WTC11 (cell line): ENCODE measurements around the gene ASIC1. TPM values are rescaled to one million over a fixed set of nuclear protein-coding genes. Genes with fewer than 3 reads are reported as not detected.

Experiments
- ATAC-seq: fragments of 200-7000 bp; cut with Tn5 transposase; 2 replicates; pipeline ENCODE4 v1.10.0; 2021; ENCODE audit warnings: mild to moderate bottlenecking, moderate library complexity
- CTCF ChIA-PET: fragments of 300-600 bp; sonication (Branson Sonifier 250); formaldehyde crosslinking; loops from one replicate; lab custom pipeline; 2021; ENCODE audit warnings: antibody characterized with exemption; lab: Charles Lee
- POLR2A ChIA-PET: fragments of 350-600 bp; sonication (Branson Sonifier 250); formaldehyde crosslinking; loops from one replicate; lab custom pipeline; 2021; ENCODE audit warnings: antibody characterized with exemption; lab: Charles Lee
- DNase-seq: peaks from one replicate; pipeline ENCODE4 v3.0.0; 2021; ENCODE audit warnings: low spot score
- H3K27ac Mint-ChIP-seq: 2 replicates; pipeline ENCODE4 v1.8.0; 2021; ENCODE audit warnings: mixed read lengths
- H3K27me3 Mint-ChIP-seq: 2 replicates; pipeline ENCODE4 v1.8.0; 2021; ENCODE audit warnings: low read depth, mild to moderate bottlenecking, moderate library complexity, mixed read lengths
- H3K36me3 Mint-ChIP-seq: 2 replicates; pipeline ENCODE4 v1.8.0; 2021; ENCODE audit warnings: mixed read lengths
- H3K4me1 Mint-ChIP-seq: 2 replicates; pipeline ENCODE4 v1.8.0; 2022; ENCODE audit warnings: mixed read lengths
- H3K4me3 Mint-ChIP-seq: 2 replicates; pipeline ENCODE4 v1.8.0; 2021; ENCODE audit warnings: mild to moderate bottlenecking, moderate library complexity, mixed read lengths
- H3K9me3 Mint-ChIP-seq: 2 replicates; pipeline ENCODE4 v1.8.0; 2021; ENCODE audit warnings: mixed read lengths
- ETV6 ChIP-seq: sonication (generic); formaldehyde crosslinking; IDR thresholded peaks from 2 replicates; pipeline ENCODE4 v1.8.1; 2022; ENCODE audit warnings: mild to moderate bottlenecking, missing genetic modification reagents
- FOXP1 ChIP-seq: sonication (generic); formaldehyde crosslinking; IDR thresholded peaks from 2 replicates; pipeline ENCODE4 v1.8.0; 2022; ENCODE audit warnings: missing genetic modification reagents, mild to moderate bottlenecking, moderate library complexity, borderline replicate concordance
- HMGA2 ChIP-seq: fragments of 250-450 bp; sonication (Bioruptor Pico); IDR thresholded peaks from 2 replicates; pipeline ENCODE4 v1.4.0; 2021; ENCODE audit warnings: mild to moderate bottlenecking, moderate library complexity
- HMGXB4 ChIP-seq: sonication (generic); formaldehyde crosslinking; IDR thresholded peaks from 2 replicates; pipeline ENCODE4 v1.8.1; 2023; ENCODE audit warnings: mild to moderate bottlenecking, moderate library complexity, missing genetic modification reagents
- KAT7 ChIP-seq: sonication (generic); formaldehyde crosslinking; IDR thresholded peaks from 2 replicates; pipeline ENCODE4 v1.8.1; 2023; ENCODE audit warnings: missing genetic modification reagents, mild to moderate bottlenecking, borderline replicate concordance
- MYBL2 ChIP-seq: sonication (generic); formaldehyde crosslinking; IDR thresholded peaks from 2 replicates; pipeline ENCODE4 v1.8.1; 2023; ENCODE audit warnings: mild to moderate bottlenecking, moderate library complexity, missing genetic modification reagents
- PRDM15 ChIP-seq: sonication (generic); formaldehyde crosslinking; IDR thresholded peaks from 2 replicates; pipeline ENCODE4 v1.8.0; 2022; ENCODE audit warnings: missing genetic modification reagents
- RORB ChIP-seq: fragments of 250-450 bp; sonication (Bioruptor Pico); IDR thresholded peaks from 2 replicates; pipeline ENCODE4 v1.9.0; 2021; ENCODE audit warnings: mild to moderate bottlenecking
- SMAD4 ChIP-seq: sonication (generic); formaldehyde crosslinking; IDR thresholded peaks from 2 replicates; pipeline ENCODE4 v1.8.0; 2022; ENCODE audit warnings: mild to moderate bottlenecking, missing genetic modification reagents
- TCF7 ChIP-seq: sonication (generic); formaldehyde crosslinking; IDR thresholded peaks from 2 replicates; pipeline ENCODE4 v1.8.0; 2022; ENCODE audit warnings: mild to moderate bottlenecking, low read depth, missing genetic modification reagents, moderate library complexity
- TEAD1 ChIP-seq: sonication (generic); formaldehyde crosslinking; IDR thresholded peaks from 2 replicates; pipeline ENCODE4 v1.8.0; 2022; ENCODE audit warnings: mild to moderate bottlenecking, missing genetic modification reagents
- ZBTB21 ChIP-seq: sonication (generic); formaldehyde crosslinking; IDR thresholded peaks from 2 replicates; pipeline ENCODE4 v1.8.1; 2023; ENCODE audit warnings: mild to moderate bottlenecking, missing genetic modification reagents, borderline replicate concordance
- ZNF232 ChIP-seq: sonication (generic); formaldehyde crosslinking; IDR thresholded peaks from 2 replicates; pipeline ENCODE4 v1.8.0; 2022; ENCODE audit warnings: mild to moderate bottlenecking, missing genetic modification reagents
- ZNF263 ChIP-seq: sonication (generic); formaldehyde crosslinking; IDR thresholded peaks from 2 replicates; pipeline ENCODE4 v1.8.1; 2022; ENCODE audit warnings: low read depth, mild to moderate bottlenecking, moderate library complexity, missing genetic modification reagents
- total RNA-seq: library from RNA; stranded (reverse); gene quantifications from 3 replicates; pipeline ENCODE4 v1.2.3, GENCODE V29; 2021
- TF ChIP-seq, protein P1 (sequence below): fragments of 250-450 bp; sonication (Bioruptor Pico); IDR thresholded peaks from 2 replicates; pipeline ENCODE4 v1.9.0; 2021; ENCODE audit warnings: mild to moderate bottlenecking
- TF ChIP-seq, protein P2 (sequence below): sonication (generic); formaldehyde crosslinking; conservative IDR thresholded peaks from 2 replicates; pipeline ENCODE4 v1.8.1; 2022; ENCODE audit warnings: mild to moderate bottlenecking, missing genetic modification reagents

Gene ASIC1
- total RNA-seq, 1 experiment from 2014 or later: 4.9 TPM

GRCh38 chr12:50032515-50032853 is 24.9 kb upstream of the ASIC1 start (continued):
- TF ChIP-seq, protein P1, sequence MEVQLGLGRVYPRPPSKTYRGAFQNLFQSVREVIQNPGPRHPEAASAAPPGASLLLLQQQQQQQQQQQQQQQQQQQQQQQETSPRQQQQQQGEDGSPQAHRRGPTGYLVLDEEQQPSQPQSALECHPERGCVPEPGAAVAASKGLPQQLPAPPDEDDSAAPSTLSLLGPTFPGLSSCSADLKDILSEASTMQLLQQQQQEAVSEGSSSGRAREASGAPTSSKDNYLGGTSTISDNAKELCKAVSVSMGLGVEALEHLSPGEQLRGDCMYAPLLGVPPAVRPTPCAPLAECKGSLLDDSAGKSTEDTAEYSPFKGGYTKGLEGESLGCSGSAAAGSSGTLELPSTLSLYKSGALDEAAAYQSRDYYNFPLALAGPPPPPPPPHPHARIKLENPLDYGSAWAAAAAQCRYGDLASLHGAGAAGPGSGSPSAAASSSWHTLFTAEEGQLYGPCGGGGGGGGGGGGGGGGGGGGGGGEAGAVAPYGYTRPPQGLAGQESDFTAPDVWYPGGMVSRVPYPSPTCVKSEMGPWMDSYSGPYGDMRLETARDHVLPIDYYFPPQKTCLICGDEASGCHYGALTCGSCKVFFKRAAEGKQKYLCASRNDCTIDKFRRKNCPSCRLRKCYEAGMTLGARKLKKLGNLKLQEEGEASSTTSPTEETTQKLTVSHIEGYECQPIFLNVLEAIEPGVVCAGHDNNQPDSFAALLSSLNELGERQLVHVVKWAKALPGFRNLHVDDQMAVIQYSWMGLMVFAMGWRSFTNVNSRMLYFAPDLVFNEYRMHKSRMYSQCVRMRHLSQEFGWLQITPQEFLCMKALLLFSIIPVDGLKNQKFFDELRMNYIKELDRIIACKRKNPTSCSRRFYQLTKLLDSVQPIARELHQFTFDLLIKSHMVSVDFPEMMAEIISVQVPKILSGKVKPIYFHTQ (CRISPR knock-in tag): no peak
- TF ChIP-seq HMGA2 (CRISPR knock-in tag): no peak
- no peak for TF ChIP-seq FOXP1 (CRISPR knock-in tag)
- TF ChIP-seq SMAD4: no peak
- TF ChIP-seq ZBTB21 (CRISPR knock-in tag): no peak
- no peak for TF ChIP-seq RORB
- no peak for TF ChIP-seq MYBL2 (CRISPR knock-in tag)
- TF ChIP-seq TCF7 (CRISPR knock-in tag): no peak
- no peak for TF ChIP-seq ZNF263 (CRISPR knock-in tag)

- H3K27me3 Mint-ChIP-seq: no peaks in the 10 kb centered on the region; the same call in 1 of the 2 replicates
Observed at GRCh38 chr12:50032854-50033581, 24.4 kb upstream of the ASIC1 start.

More at GRCh38 chr12:50032854-50033581, 24.4 kb upstream of the ASIC1 start:
- DNase-seq (peak; percentile 53), ATAC-seq (peak; percentile 78)
- ChIA-PET POLR2A (interaction anchor here (0.6 to 1.1 kb wide), 3 partner anchors 71 to 364 kb away, joined by 3 to 4 read pairs (median 3); partner anchors contain the start of genes AQP5 and COX14), CTCF (interaction anchor here (0.6 to 2.9 kb wide), 15 partner anchors 18 to 686 kb away, joined by 3 to 28 read pairs (median 4); partner anchors contain the start of genes SMARCD1 and TMBIM6)
- Mint-ChIP-seq H3K36me3 (no peaks in the 10 kb centered on the region), H3K27ac (no peak overlapping the region), H3K4me3 (peak overlapping the region; percentile 78), H3K9me3 (no peaks in the 10 kb centered on the region), H3K4me1 (peaks cover 3% of the 10 kb centered on the region)
- TF ChIP-seq ZNF232 (0 out of 2 replicates have a peak, but pooled peaks have one; percentile 22), KAT7 (CRISPR knock-in tag) (0 out of 2 replicates have a peak, but pooled peaks have one; percentile 35), TEAD1 (CRISPR knock-in tag) (no peak), HMGXB4 (CRISPR knock-in tag) (0 out of 2 replicates have a peak, but pooled peaks have one; percentile 37), ETV6 (CRISPR knock-in tag) (peak; percentile 41; the same call in 1 of the 2 replicates), PRDM15 (CRISPR knock-in tag) (0 out of 2 replicates have a peak, but pooled peaks have one; percentile 12)
- TF ChIP-seq, protein P2, sequence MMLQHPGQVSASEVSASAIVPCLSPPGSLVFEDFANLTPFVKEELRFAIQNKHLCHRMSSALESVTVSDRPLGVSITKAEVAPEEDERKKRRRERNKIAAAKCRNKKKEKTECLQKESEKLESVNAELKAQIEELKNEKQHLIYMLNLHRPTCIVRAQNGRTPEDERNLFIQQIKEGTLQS (CRISPR knock-in tag): no peak
